GM06990 (cell line): ENCODE data around the gene OR10S1.

ENCODE experiments used
- DNase-seq: peaks from one replicate; pipeline ENCODE4 v3.0.0-alpha.2; 2011; ENCODE audit not compliant: insufficient read length; ENCODE audit errors: extremely low read depth
- H3K27me3 ChIP-seq: replicated peaks from 2 replicates; pipeline ENCODE4 v1.6.0; 2011; ENCODE audit warnings: low read length; ENCODE audit not compliant: control insufficient read depth, insufficient read depth
- H3K36me3 ChIP-seq: 2 replicates; pipeline ENCODE4 v1.5.1; 2011; ENCODE audit warnings: low read length; ENCODE audit not compliant: control insufficient read depth, insufficient read depth
- H3K4me3 ChIP-seq: replicated peaks from 2 replicates; pipeline ENCODE4 v1.5.1; 2011; ENCODE audit warnings: low read depth, mild to moderate bottlenecking, control low read depth, low read length
- TF ChIP-seq, protein P1 (sequence below): IDR thresholded peaks from 2 replicates; pipeline ENCODE4 v1.5.1; 2011; ENCODE audit warnings: low read length, control low read depth, mild to moderate bottlenecking, inconsistent platforms; ENCODE audit not compliant: insufficient read depth, poor library complexity, severe bottlenecking

OR10S1 gene

DNA sequence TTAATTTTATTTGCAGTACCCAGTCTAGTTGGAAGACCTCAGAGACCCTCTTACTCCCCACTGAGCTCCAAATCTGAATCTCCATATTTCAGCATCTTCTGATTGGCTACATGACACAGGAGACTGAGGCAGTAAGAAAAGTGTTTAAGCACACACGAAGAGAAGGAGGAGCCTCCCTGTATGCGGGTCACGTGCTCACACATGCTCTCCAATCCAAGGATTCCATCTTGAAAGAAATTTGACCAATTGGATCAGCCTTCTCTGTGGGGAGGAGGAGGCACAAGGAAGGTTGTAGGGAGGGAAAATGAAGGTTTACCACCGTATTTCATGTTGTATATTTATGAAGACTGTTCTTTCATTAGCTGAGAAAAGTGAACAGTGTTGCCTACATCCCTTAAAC lies 35.2 kb downstream of the OR10S1 start:
- TF ChIP-seq, protein P1, sequence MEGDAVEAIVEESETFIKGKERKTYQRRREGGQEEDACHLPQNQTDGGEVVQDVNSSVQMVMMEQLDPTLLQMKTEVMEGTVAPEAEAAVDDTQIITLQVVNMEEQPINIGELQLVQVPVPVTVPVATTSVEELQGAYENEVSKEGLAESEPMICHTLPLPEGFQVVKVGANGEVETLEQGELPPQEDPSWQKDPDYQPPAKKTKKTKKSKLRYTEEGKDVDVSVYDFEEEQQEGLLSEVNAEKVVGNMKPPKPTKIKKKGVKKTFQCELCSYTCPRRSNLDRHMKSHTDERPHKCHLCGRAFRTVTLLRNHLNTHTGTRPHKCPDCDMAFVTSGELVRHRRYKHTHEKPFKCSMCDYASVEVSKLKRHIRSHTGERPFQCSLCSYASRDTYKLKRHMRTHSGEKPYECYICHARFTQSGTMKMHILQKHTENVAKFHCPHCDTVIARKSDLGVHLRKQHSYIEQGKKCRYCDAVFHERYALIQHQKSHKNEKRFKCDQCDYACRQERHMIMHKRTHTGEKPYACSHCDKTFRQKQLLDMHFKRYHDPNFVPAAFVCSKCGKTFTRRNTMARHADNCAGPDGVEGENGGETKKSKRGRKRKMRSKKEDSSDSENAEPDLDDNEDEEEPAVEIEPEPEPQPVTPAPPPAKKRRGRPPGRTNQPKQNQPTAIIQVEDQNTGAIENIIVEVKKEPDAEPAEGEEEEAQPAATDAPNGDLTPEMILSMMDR = no peak
- Histone ChIP-seq H3K36me3 (no peaks in the 10 kb centered on the region), H3K27me3 (no peaks in the 10 kb centered on the region; the same call in 1 of the 2 replicates), H3K4me3 (no peak overlapping the region)
- no peak for DNase-seq

DNA sequence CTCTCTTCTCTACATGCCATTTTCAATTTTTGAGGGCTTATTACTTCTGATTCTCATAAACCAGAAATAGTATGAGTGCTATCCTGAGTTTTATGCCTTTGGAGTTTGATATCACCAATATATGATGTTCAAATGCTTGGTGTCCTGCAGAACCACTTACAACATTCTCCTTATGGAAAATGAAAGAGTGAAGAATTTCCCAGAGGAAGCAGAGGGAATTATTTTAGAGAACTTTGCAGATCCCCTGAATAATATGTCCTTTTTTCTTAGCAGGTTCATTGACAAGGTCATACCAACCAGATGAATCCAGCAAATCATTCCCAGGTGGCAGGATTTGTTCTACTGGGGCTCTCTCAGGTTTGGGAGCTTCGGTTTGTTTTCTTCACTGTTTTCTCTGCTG lies 38.3 kb downstream of the OR10S1 start, which contains the start of gene OR4D5:
TSS of gene OR4D5 (plus strand) at position 301 of the 400 bp plus-strand sequence. CDS start at position 301, 0 bp downstream.
- no peak for DNase-seq
- TF ChIP-seq, protein P1 = no peak
- Histone ChIP-seq H3K4me3 (no peak within 1 kb of the TSS), H3K27me3 (no peaks in the 10 kb centered on the region; the same call in 1 of the 2 replicates), H3K36me3 (no peaks in the 10 kb centered on the region)
